GM18951 (cell line): Measurements from ENCODE around the gene FTHL17.

ENCODE experiments used
- POLR2A ChIP-seq: IDR thresholded peaks from 4 replicates; pipeline ENCODE4 v1.6.1; 2011; ENCODE audit warnings: mild to moderate bottlenecking; ENCODE audit not compliant: insufficient read length, insufficient read depth; ENCODE audit errors: extremely low read depth
- in situ Hi-C: fragments of 300-500 bp; cut with MboI; formaldehyde crosslinking; loops from one replicate; pipeline ENCODE4 v1.12.0; 2022; ENCODE audit warnings: low sequenced_read_pairs, mixed read lengths, inconsistent platforms; ENCODE audit not compliant: unreplicated experiment

The FTHL17 gene

DNA sequence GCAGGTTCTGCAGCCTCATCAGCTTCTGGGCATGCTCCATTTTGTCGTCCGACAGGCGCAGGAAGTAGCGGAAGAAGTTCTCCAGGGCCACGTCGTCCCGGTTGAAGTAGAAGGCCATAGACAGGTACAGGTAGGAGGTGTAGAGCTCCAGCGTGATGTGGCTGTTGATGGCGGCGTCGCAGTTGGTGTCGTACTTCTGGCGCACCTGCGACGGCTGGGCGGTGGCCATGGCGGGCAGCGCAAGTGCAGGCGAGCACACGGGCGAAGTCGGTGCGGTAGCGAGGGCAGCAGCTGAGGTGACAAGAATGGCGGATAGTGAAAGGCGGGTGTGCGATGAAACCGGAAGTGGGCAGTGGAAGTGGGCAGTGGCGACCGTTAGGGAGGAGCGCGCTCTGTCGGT is at the start of gene FTHL17:
FTHL17 (minus strand) TSS at position 317 of the 400 bp plus-strand sequence; CDS start at position 229, 88 bp downstream.
- in situ Hi-C loops: no loop called here
- TF ChIP-seq POLR2A: no peak

- in situ Hi-C loops: no loop called here
These were observed 45.4 kb upstream of the FTHL17 start for GRCh38 chrX:31117266-31117665.

DNA sequence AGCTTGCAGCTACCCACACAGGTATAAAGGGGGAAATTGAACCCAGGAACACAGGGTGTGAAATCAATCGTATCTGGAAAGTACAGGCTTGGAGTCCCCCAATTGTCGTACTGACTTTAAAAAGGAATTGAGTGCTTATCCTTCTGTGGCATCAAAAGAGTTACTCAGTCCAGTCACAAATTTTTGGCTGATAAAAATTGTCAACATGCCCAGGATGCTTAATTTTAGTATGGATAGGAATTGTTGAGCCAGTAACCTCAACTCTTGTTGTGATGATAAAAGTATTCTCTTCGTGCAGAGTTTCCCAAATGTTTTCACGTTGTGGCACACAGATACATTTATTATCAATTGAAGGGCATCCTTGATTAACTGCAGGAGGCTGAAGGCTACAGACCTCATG is 43.6 kb upstream of the FTHL17 start:
- in situ Hi-C loops: no loop called here
- TF ChIP-seq POLR2A: no peak

More at GRCh38 chrX:31117266-31117665, 45.4 kb upstream of the FTHL17 start:
- TF ChIP-seq POLR2A: no peak

- no peak for TF ChIP-seq POLR2A
- in situ Hi-C loops: no loop called here
These were observed 43.0 kb upstream of the FTHL17 start for GRCh38 chrX:31114858-31115257.

DNA sequence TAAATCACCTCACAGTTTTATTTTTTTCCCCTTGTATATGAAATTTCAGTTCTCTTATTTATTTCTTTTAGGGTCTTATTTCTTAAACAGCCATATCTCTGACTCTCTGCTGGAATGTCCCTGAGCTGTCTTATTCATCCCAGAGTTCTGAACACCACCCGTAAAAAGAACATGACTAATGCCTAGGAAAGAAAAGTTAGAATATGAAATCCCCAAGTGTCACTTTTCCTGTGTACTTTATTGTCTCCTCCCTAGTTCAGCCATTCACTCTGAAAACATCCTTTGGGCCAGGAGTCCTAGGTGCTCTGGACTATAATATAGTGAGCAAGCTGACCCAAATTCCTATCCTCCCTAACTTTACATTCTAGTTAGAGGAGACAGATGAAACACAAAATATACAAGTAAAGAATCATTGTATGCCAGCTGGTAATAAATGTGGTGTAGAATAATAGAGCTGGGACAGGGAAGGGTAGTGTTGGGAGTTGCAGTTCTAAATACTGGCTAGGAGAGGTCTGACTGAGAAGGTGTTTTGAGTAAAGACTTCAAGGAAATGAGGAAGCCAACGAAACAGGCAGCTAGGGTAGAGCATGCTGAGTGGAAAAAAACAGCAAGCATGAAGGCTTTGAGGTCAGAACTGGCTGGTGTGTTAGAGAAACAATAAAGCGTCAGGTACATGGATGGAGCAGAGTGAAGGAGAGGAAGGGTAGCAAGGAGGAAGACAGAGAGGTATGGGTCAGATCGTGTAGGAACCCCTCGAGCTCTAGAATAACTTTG is 40.6 kb upstream of the FTHL17 start:
- in situ Hi-C loops: no loop called here
- TF ChIP-seq POLR2A: no peak

DNA sequence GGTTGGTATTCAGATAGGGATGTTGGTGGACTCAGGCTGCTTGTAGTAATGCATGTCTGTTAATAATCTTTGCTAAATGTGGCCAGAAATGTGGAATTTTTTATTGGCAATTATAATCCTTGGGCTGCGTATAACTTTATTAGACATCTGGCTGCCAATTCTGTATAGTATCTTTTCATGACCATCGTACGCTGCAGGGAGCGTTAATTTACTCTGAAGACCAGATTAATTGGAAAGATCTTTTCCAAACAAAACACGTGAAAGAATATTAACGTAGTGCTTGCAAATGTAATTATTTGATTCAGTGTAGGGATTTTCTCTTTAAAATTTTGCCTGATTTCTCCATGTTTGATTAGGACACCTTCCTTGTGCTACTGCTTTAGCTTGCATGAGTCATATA is 38.8 kb upstream of the FTHL17 start:
- TF ChIP-seq POLR2A: no peak
- in situ Hi-C loops: no loop called here

- no peak for TF ChIP-seq POLR2A
- in situ Hi-C loops: no loop called here
These were observed 27.8 kb upstream of the FTHL17 start for GRCh38 chrX:31099536-31100090.

DNA sequence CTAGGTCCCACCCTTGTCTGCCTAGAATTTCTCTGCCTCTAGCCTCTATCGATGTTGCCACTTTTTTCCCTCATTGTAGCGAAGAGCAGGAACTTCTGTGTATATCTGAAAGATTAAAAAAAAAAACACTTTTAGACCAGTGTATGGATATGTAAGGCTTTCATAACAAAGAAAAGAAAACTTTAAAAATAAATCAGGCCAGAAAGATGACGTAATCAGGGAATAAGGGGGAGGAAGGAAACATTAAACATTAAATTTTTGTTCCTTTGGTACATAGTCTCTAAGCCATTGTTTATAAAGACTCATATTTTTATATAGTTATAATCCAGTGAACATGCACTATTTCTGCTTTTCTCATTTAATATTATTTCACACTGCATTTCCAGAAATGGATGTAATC is 26.2 kb upstream of the FTHL17 start:
- TF ChIP-seq POLR2A: no peak
- in situ Hi-C loops: no loop called here

GRCh38 chrX:31093639-31093975 is 21.8 kb upstream of the FTHL17 start:
- no peak for TF ChIP-seq POLR2A
- in situ Hi-C loops: no loop called here

DNA sequence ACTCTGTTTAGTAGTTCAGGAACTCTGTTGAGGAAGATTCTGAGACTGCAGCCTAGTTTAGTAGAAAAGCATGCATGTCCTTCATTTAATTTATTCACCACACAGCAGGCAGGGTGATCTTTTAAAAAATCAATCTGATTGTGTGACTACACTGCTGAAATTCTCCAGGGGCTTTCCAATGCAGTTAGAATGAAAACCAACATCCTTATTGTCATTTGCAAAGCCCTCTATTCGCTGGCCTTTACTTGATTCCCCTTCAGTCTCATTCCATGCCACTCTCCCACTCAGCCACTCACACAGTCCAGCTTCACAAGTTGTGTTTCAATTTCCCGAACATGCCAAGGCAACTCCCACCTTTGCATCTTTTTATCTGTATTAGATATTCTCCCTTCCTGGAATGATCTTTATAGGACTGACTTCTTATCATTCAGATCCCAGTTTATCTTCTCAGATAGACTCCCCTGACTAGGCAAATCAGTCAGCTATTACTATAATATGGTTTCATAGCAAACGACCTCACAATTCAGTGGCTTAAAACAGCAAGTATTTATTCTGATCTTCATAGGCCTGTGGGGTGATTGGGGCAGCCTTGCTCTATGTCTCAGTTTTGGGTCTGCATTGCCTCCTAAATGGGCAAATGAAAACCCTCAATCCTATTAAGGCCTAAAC is 21.3 kb upstream of the FTHL17 start:
- in situ Hi-C loops: no loop called here
- TF ChIP-seq POLR2A: no peak

- in situ Hi-C loops: no loop called here
These were observed 20.6 kb upstream of the FTHL17 start for GRCh38 chrX:31092476-31092875.

DNA sequence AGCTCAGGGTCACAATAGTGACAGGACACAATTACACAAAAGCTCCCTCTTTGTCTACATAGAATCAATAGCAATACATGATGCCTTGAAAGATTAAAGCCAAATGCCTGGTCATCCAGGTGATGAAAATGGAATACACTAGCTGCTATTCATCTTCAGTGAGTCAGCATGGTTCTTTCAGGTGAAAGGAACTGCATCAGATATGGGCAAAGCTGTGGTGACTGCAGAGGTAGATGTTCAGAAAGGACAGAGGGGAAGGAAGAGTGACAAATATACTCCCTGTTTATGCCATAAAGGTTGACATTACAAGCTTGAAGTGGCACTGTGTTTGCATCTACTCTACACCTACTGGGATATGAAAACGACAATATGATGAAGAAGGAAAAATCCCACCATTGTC is 20.0 kb upstream of the FTHL17 start:
- no peak for TF ChIP-seq POLR2A
- in situ Hi-C loops: no loop called here

More at GRCh38 chrX:31092476-31092875, 20.6 kb upstream of the FTHL17 start:
- TF ChIP-seq POLR2A: no peak

GRCh38 chrX:31074522-31074921 is 2.7 kb upstream of the FTHL17 start:
- no peak for TF ChIP-seq POLR2A
- in situ Hi-C loops: no loop called here

DNA sequence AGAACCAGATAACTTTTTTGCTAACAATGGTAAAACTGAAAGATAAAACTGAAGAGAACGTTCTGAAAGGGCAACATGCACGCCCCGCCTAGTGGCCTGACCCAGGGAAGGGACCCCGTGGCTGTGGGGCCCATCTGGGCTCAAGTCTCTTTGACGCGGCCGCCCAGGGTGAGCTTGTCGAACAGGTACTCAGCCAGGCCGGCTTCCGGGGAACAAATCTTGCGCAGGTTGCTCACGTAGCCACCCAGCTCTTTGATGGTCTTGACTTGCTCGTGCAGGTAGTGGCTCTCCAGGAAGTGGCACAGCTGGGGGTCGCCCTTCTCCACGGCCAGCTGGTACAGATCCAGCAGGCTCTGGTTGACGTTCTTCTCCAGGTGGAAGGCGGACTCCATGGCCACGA is 579 bp downstream of the FTHL17 start:
- in situ Hi-C loops: no loop called here
- TF ChIP-seq POLR2A: no peak
